Measurements from ENCODE around the gene FOXI1.

The FOXI1 gene

GRCh38 chr5:170142196-170142595 lies 36.5 kb downstream of the FOXI1 start:
- no peak for DNase-seq
- in situ Hi-C loops (cut with HindIII; ENCODE audit: low pct_ligation_motif_present, low pct_unique_long_range_greater_than_20kb, low sequenced_read_pairs): no loop called here

DNA sequence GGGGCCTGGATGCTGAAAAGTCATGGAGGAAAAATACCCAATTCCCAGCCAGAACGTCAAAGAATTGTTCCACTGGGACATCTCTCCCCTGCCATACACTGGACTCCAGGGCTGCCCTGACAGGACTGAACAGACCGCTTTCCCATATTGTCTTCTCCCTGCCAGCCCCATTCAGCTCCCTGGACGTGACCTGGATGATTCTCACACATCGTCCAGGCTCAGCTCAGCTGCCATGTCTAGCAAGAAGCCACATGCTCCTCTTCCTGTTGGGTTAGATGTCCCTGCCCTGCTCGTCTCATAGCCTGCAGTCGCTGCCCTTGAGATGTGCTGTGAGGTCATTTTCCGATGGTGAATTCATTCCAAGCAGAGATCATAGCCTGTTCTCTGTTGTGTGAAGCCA lies 37.4 kb downstream of the FOXI1 start:
- in situ Hi-C loops (cut with HindIII; ENCODE audit: low pct_ligation_motif_present, low pct_unique_long_range_greater_than_20kb, low sequenced_read_pairs): no loop called here
- DNase-seq: no peak

GRCh38 chr5:170143710-170144109 lies 38.0 kb downstream of the FOXI1 start:
- DNase-seq: no peak
- in situ Hi-C loops (cut with HindIII; ENCODE audit: low pct_ligation_motif_present, low pct_unique_long_range_greater_than_20kb, low sequenced_read_pairs): no loop called here

DNA sequence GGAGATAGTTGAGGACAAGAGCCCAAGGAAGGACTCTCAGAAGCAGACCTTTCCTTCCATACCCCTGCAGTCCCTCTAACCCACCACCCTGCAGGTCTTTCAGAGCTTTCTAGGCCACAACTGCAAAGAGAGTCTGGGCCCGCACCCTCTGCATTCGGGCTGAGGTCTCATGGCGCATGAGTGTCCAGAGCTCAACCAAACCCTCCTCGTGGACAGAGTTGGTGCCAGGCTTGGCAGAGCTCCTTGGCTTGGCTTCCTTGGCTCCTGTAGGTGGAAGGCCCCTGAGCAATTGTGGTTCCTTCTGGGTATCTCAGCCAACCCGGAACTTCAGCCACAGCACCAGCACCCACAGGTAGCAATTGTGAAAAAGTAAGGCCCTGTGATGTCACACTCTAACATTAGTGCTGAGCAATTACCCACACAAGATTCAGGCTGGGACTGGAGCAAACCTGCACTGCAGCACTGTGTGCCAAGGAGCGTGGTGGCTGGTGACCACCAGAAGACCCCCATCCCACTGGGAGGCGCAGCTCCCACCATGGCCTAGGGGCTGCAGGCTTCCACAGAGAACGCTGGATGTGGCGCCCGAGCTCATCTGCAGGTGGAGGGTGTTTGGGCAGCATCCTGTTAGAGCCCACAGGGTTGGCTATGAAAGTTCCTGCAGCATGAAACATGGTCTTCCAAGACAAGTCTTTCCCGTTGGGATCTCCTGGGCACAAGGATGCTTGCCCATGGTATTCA lies 38.8 kb downstream of the FOXI1 start:
- no peak for DNase-seq
- in situ Hi-C loops (cut with HindIII; ENCODE audit: low pct_ligation_motif_present, low pct_unique_long_range_greater_than_20kb, low sequenced_read_pairs): no loop called here

GRCh38 chr5:170145462-170145861 lies 39.8 kb downstream of the FOXI1 start:
- no peak for DNase-seq
- in situ Hi-C loops (cut with HindIII; ENCODE audit: low pct_ligation_motif_present, low pct_unique_long_range_greater_than_20kb, low sequenced_read_pairs): no loop called here

DNA sequence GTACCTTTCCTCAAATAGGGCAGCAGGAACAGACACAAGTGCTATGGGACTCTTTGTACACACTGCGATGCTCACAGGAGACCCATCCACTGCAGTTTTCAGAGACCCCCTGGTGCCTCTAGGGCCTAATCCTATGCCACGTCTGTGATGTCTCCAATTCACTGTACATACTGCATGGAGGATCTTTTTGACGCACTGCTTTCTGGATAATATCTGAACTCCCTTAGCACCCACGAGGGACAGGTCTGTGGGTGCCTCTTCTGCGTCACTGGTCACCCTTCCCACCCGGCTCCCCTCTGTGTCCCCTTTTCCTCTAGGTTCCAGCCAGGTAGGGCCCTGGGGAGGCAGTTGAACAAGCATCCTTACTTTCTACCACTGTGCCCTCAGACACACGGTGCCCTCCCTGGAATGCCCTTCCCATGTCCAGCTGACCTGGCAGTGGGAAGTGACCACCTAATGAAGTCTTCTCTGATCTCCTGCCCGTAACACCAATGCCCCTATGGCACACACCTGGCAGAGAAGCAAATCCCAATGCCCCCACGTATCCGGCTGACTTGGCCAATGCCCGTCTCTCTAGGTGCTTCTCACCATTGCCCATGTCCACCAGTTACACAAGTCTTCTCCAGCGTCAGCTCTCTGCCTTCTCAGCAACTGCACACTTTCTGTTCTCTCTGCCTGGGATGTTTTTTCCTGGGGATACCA lies 41.5 kb downstream of the FOXI1 start:
- no peak for DNase-seq
- in situ Hi-C loops (cut with HindIII; ENCODE audit: low pct_ligation_motif_present, low pct_unique_long_range_greater_than_20kb, low sequenced_read_pairs): no loop called here

DNA sequence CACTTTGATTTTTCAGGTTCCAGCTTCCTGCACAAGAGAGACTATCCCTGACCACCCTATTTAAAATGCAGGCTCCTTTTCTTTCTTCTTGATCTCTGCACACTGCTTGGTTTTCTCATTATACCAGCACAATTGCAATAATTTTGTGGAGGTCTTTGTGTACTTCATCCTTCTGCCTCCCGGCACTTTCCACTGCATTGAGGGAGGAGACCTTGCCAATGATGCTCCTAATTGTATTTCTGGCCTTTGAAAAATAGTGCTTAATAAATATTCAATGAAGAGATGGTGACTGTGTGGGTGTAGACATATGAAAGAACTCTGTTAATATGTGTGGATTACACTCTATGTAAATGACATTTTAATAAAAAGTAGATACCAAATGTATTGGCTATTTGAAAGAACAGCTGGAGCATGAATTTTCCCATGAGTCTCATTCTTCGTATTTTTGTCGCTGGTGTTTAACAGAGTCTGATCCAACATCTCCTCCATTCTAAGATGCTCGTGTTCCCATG lies 42.1 kb downstream of the FOXI1 start:
- in situ Hi-C loops (cut with HindIII; ENCODE audit: low pct_ligation_motif_present, low pct_unique_long_range_greater_than_20kb, low sequenced_read_pairs): no loop called here
- no peak for DNase-seq

- in situ Hi-C loops (cut with HindIII; ENCODE audit: low pct_ligation_motif_present, low pct_unique_long_range_greater_than_20kb, low sequenced_read_pairs): no loop called here
- no peak for DNase-seq
Observed at GRCh38 chr5:170148430-170149205, 42.9 kb downstream of the FOXI1 start.

GRCh38 chr5:170149206-170149515 lies 43.5 kb downstream of the FOXI1 start:
- no peak for DNase-seq
- in situ Hi-C loops (cut with HindIII; ENCODE audit: low pct_ligation_motif_present, low pct_unique_long_range_greater_than_20kb, low sequenced_read_pairs): no loop called here

DNA sequence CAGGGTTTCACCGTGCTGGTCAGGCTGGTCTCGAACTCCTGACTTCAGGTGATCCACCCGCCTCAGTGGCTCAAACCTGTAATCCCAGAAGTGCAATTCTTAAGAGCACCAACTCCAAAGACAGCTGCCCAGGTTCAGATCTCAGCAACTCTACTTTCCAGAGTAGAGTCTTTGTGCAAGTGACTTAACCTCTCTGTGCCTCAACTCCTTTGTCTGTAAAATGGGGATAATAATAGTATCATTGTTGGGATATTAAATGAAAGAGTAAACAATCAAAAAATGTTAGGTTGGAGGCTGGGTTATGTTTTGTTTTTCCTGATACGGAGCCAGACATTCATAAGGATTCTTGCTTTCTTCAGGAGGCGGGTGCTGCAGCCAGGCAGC lies 45.0 kb downstream of the FOXI1 start:
- DNase-seq: no peak
- in situ Hi-C loops (cut with HindIII; ENCODE audit: low pct_ligation_motif_present, low pct_unique_long_range_greater_than_20kb, low sequenced_read_pairs): no loop called here

GRCh38 chr5:170151097-170151831 lies 45.6 kb downstream of the FOXI1 start:
- in situ Hi-C loops (cut with HindIII; ENCODE audit: low pct_ligation_motif_present, low pct_unique_long_range_greater_than_20kb, low sequenced_read_pairs): no loop called here
- DNase-seq: peak; percentile 91

DNA sequence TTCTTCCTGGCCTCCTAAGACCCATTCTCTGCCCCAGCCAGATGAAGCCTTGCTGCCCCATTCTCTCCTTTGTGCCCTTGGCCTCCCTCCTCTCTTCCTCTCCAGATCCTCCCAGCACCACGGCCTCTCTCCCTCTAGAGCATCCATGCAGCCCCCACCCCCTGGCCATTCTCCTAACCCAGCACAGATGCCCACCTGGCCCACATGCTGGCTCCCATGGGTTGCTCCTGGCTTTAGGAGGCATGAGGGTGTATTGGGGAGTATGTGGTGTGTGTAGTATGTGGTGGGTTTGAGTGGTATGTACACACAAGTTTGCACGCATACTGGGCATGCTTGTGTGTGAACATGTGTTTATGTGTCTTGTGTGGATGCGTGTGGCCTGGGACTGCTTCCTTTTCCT lies 47.1 kb downstream of the FOXI1 start:
- in situ Hi-C loops (cut with HindIII; ENCODE audit: low pct_ligation_motif_present, low pct_unique_long_range_greater_than_20kb, low sequenced_read_pairs): no loop called here
- no peak for DNase-seq

GRCh38 chr5:170154297-170154696 lies 48.6 kb downstream of the FOXI1 start:
- no peak for DNase-seq
- in situ Hi-C loops (cut with HindIII; ENCODE audit: low pct_ligation_motif_present, low pct_unique_long_range_greater_than_20kb, low sequenced_read_pairs): no loop called here

- DNase-seq: no peak
- in situ Hi-C loops (cut with HindIII; ENCODE audit: low pct_ligation_motif_present, low pct_unique_long_range_greater_than_20kb, low sequenced_read_pairs): no loop called here
Observed at GRCh38 chr5:170154744-170155143, 49.0 kb downstream of the FOXI1 start.

GRCh38 chr5:170155771-170156170 lies 50.1 kb downstream of the FOXI1 start:
- in situ Hi-C loops (cut with HindIII; ENCODE audit: low pct_ligation_motif_present, low pct_unique_long_range_greater_than_20kb, low sequenced_read_pairs): no loop called here
- no peak for DNase-seq

GRCh38 chr5:170159101-170159698 lies 53.5 kb downstream of the FOXI1 start:
- in situ Hi-C loops (cut with HindIII; ENCODE audit: low pct_ligation_motif_present, low pct_unique_long_range_greater_than_20kb, low sequenced_read_pairs): no loop called here
- peak; percentile 83 for DNase-seq
